GM12878 (cell line): ENCODE results near the gene PGF.

ENCODE experiments used
- CBX3 ChIP-seq: fragments of 200-600 bp; sonication (generic); IDR thresholded peaks from 2 replicates; pipeline ENCODE4 v1.6.1; 2016; ENCODE audit warnings: low read depth, borderline replicate concordance
- CBX5 ChIP-seq: sonication (generic); IDR thresholded peaks from 2 replicates; pipeline ENCODE4 v1.6.1; 2016; ENCODE audit warnings: low read depth, moderate library complexity, mild to moderate bottlenecking, inconsistent platforms
- MYC ChIP-seq: IDR thresholded peaks from 2 replicates; pipeline ENCODE4 v1.6.1; 2011; ENCODE audit warnings: mild to moderate bottlenecking, low read length, moderate library complexity, inconsistent platforms; ENCODE audit not compliant: insufficient read depth, insufficient replicate concordance, insufficient read length, severe bottlenecking
- TCF12 ChIP-seq: IDR thresholded peaks from 2 replicates; pipeline ENCODE4 v1.6.1; 2011; ENCODE audit warnings: low read depth, mild to moderate bottlenecking, low read length
- TF ChIP-seq, protein P1 (sequence below): IDR thresholded peaks from 2 replicates; pipeline ENCODE4 v1.6.1; 2011; ENCODE audit warnings: low read depth, mild to moderate bottlenecking, low read length, moderate library complexity, borderline replicate concordance; ENCODE audit errors: extremely low read depth

DNA sequence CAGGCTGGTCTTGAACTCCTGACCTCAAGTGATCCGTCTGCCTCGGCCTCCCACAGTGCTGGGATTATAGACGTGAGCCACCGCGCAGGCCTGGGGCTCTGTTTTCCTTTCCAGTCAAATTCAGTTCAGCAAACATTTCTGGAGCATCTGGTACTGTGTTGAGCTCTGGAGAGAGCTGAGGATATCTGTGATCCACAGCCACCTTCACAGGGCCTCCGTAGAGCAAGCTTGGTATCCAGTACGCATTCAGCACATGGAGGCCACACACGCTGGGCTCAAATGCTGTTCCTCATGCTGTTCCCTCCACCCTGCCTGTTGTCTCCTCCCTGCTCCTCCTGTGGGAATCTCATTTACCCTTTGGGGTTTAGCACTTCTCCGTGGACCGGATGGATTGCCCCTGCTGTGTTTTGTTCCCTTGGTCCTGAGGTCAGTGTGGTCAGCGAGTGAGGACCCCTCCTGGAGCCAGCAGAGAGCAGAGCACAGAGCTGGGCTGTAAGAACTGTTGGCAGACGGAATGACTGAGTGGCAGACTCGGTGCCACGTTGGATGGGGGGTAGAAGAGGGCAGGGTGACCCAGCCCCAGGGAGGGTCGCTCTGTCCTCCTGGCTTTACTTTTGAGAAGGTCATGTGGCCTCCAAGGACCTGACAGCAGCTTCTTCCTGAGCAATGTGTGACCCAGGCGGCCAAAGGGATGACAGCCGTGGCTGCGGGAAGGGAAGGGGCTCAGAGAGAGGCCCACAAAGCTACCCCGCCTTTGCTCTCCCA lies 33.2 kb downstream of the PGF start:
- TF ChIP-seq, protein P1, sequence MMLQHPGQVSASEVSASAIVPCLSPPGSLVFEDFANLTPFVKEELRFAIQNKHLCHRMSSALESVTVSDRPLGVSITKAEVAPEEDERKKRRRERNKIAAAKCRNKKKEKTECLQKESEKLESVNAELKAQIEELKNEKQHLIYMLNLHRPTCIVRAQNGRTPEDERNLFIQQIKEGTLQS: no peak
- TF ChIP-seq TCF12 (no peak), MYC (no peak), CBX5 (no peak), CBX3 (no peak)
